Type B pancreatic cell (in vitro differentiated cells): ENCODE measurements around the gene DNAJB14. TPM values are rescaled to one million over a fixed set of nuclear protein-coding genes. Genes with fewer than 3 reads are reported as not detected.

Experiments
- DNase-seq: peaks from one replicate; pipeline ENCODE4 v3.0.0; 2021; ENCODE audit warnings: mixed read lengths; ENCODE audit not compliant: unreplicated experiment; ENCODE audit errors: extremely low spot score
- H3K27ac Mint-ChIP-seq: 2 replicates; pipeline ENCODE4 v1.8.0; 2021; ENCODE audit warnings: mild to moderate bottlenecking, mixed read lengths
- H3K27me3 Mint-ChIP-seq: 2 replicates; pipeline ENCODE4 v1.8.0; 2021; ENCODE audit warnings: mixed read lengths
- H3K36me3 Mint-ChIP-seq: 2 replicates; pipeline ENCODE4 v1.8.0; 2021; ENCODE audit warnings: mixed read lengths
- H3K4me1 Mint-ChIP-seq: one replicate; pipeline ENCODE4 v1.8.0; 2021; ENCODE audit warnings: mixed read lengths; ENCODE audit not compliant: unreplicated experiment
- H3K4me3 Mint-ChIP-seq: 2 replicates; pipeline ENCODE4 v1.8.0; 2021; ENCODE audit warnings: mild to moderate bottlenecking, mixed read lengths
- H3K9me3 Mint-ChIP-seq: 2 replicates; pipeline ENCODE4 v1.8.0; 2021; ENCODE audit warnings: mixed read lengths
- CTCF ChIP-seq: fragments of 200-600 bp; sonication (generic); conservative IDR thresholded peaks from 2 replicates; pipeline ENCODE4 v1.5.0; 2021; ENCODE audit warnings: antibody characterized with exemption, mild to moderate bottlenecking
- total RNA-seq: library from RNA; stranded (reverse); gene quantifications from 2 replicates; pipeline ENCODE4 v1.2.1, GENCODE V29; 2021; ENCODE audit warnings: low replicate concordance

Gene DNAJB14
- total RNA-seq, 1 donor from 2014 or later: 39.8 TPM

- Mint-ChIP-seq H3K36me3 (peaks cover 48% of the 10 kb centered on the region), H3K4me3 (no peak overlapping the region), H3K4me1 (no peaks in the 10 kb centered on the region), H3K27ac (no peak overlapping the region), H3K27me3 (no peaks in the 10 kb centered on the region), H3K9me3 (peaks cover 10% of the 10 kb centered on the region)
- no peak for TF ChIP-seq CTCF
- no peak for DNase-seq
Observed at GRCh38 chr4:99915449-99915848, 31.0 kb downstream of the DNAJB14 start.

- TF ChIP-seq CTCF: no peak
- DNase-seq: no peak
- H3K27ac Mint-ChIP-seq: peak overlapping the region; percentile 99
- H3K4me3 Mint-ChIP-seq: peak overlapping the region; percentile 99
- no peaks in the 10 kb centered on the region for H3K9me3 Mint-ChIP-seq
- no peaks in the 10 kb centered on the region for H3K27me3 Mint-ChIP-seq
- no peaks in the 10 kb centered on the region for H3K36me3 Mint-ChIP-seq
- peaks cover 19% of the 10 kb centered on the region for H3K4me1 Mint-ChIP-seq
Observed at GRCh38 chr4:99894998-99895397, 51.4 kb downstream of the DNAJB14 start.

GRCh38 chr4:99894161-99894997, 52.0 kb downstream of the DNAJB14 start, which contains the start of gene LAMTOR3:
Gene LAMTOR3, minus strand, starts transcription at chr4:99894427. Its CDS starts 464 bp downstream, at chr4:99893963.
- no peak for TF ChIP-seq CTCF
- no peaks in the 10 kb centered on the region for H3K36me3 Mint-ChIP-seq
- H3K27ac Mint-ChIP-seq: peak within 1 kb of the TSS; percentile 99
- peak within 1 kb of the TSS; percentile 99 for H3K4me3 Mint-ChIP-seq
- H3K9me3 Mint-ChIP-seq: no peaks in the 10 kb centered on the region
- peak; percentile 82 for DNase-seq
- peaks cover 19% of the 10 kb centered on the region for H3K4me1 Mint-ChIP-seq
- no peaks in the 10 kb centered on the region for H3K27me3 Mint-ChIP-seq

GRCh38 chr4:99893839-99894160, 52.6 kb downstream of the DNAJB14 start:
- Mint-ChIP-seq H3K27me3 (no peaks in the 10 kb centered on the region), H3K4me3 (peak overlapping the region; percentile 99), H3K36me3 (no peaks in the 10 kb centered on the region), H3K27ac (peak overlapping the region; percentile 99), H3K9me3 (no peaks in the 10 kb centered on the region), H3K4me1 (peaks cover 19% of the 10 kb centered on the region)
- no peak for DNase-seq
- no peak for TF ChIP-seq CTCF

GRCh38 chr4:99893029-99893428, 53.4 kb downstream of the DNAJB14 start:
- H3K27ac Mint-ChIP-seq: peak overlapping the region; percentile 99

More at GRCh38 chr4:99893029-99893428, 53.4 kb downstream of the DNAJB14 start:
- H3K27me3 Mint-ChIP-seq: no peaks in the 10 kb centered on the region
- DNase-seq: no peak
- no peaks in the 10 kb centered on the region for H3K36me3 Mint-ChIP-seq
- H3K4me1 Mint-ChIP-seq: peaks cover 19% of the 10 kb centered on the region
- TF ChIP-seq CTCF: no peak
- no peaks in the 10 kb centered on the region for H3K9me3 Mint-ChIP-seq
- peak overlapping the region; percentile 99 for H3K4me3 Mint-ChIP-seq
